Measurements from ENCODE around the gene FOSL2.

Gene FOSL2

GRCh38 chr2:28430788-28431418, 38.2 kb downstream of the FOSL2 start (continued):
- no peak for TF ChIP-seq ZNF138 (tag by site-specific recombination; IDR thresholded peaks at IDR 0.05; ENCODE audit: borderline replicate concordance)

GRCh38 chr2:28431741-28432140, 39.1 kb downstream of the FOSL2 start:
- POLR2A ChIA-PET: interaction anchor here (0.8 kb wide), 1 partner anchor 8 kb away, joined by 3 read pairs; no protein-coding TSS in a partner anchor
- no peak overlapping the region for H3K4me3 ChIP-seq (ENCODE audit: low read depth, low read length)

GRCh38 chr2:28432362-28432761, 39.7 kb downstream of the FOSL2 start:
- no peak overlapping the region for H3K27ac ChIP-seq (ENCODE audit: extremely low read depth, low read depth, low read length)
- no peak for TF ChIP-seq RBAK (tag by site-specific recombination; IDR thresholded peaks at IDR 0.05)
- TF ChIP-seq ZNF19 (tag by site-specific recombination; IDR thresholded peaks at IDR 0.05; ENCODE audit: low read depth): no peak
- TF ChIP-seq ZNF292 (tag by site-specific recombination; IDR thresholded peaks at IDR 0.05; ENCODE audit: borderline replicate concordance, low read depth): no peak
- TF ChIP-seq MYNN (tag by site-specific recombination; IDR thresholded peaks at IDR 0.05; ENCODE audit: borderline replicate concordance): no peak
- no peak for TF ChIP-seq ZNF830 (tag by site-specific recombination; IDR thresholded peaks at IDR 0.05; ENCODE audit: low read depth)
- no peak for TF ChIP-seq TRIM28 (IDR thresholded peaks at IDR 0.05; ENCODE audit: borderline replicate concordance, low read length)
- no peak for TF ChIP-seq ZNF26 (tag by site-specific recombination; IDR thresholded peaks at IDR 0.05)
- no peak for TF ChIP-seq ZNF621 (tag by site-specific recombination; IDR thresholded peaks at IDR 0.05)
- no peak for TF ChIP-seq ZNF132 (tag by site-specific recombination; IDR thresholded peaks at IDR 0.05; ENCODE audit: borderline replicate concordance)
- TF ChIP-seq ZNF777 (tag by site-specific recombination; IDR thresholded peaks at IDR 0.05; ENCODE audit: borderline replicate concordance): no peak
- TF ChIP-seq GLIS2 (tag by site-specific recombination; IDR thresholded peaks at IDR 0.05): no peak
- CTCF ChIA-PET: no interaction called here
- H3K4me1 ChIP-seq (ENCODE audit: control insufficient read depth, insufficient read depth, low read length): no peaks in the 10 kb centered on the region; the same call in 1 of the 2 replicates
- POLR2A ChIA-PET: interaction anchor here (0.8 kb wide), 1 partner anchor 8 kb away, joined by 3 read pairs; no protein-coding TSS in a partner anchor
- no peak overlapping the region for H3K4me3 ChIP-seq (ENCODE audit: low read depth, low read length)
- no peaks in the 10 kb centered on the region; the same call in 1 of the 2 replicates for H3K9me3 ChIP-seq (ENCODE audit: control insufficient read depth, insufficient read depth, low read depth, low read length)
- no peaks in the 10 kb centered on the region for H3K36me3 ChIP-seq (ENCODE audit: control insufficient read depth in 2 of 2, insufficient read depth in 1 of 2, low read length in 2 of 2)

More at GRCh38 chr2:28431741-28432140, 39.1 kb downstream of the FOSL2 start:
- H3K27ac ChIP-seq (ENCODE audit: extremely low read depth, low read depth, low read length): no peak overlapping the region
- CTCF ChIA-PET: no interaction called here
- no peaks in the 10 kb centered on the region; the same call in 1 of the 2 replicates for H3K9me3 ChIP-seq (ENCODE audit: control insufficient read depth, insufficient read depth, low read depth, low read length)
- TF ChIP-seq OSR2 (tag by site-specific recombination; IDR thresholded peaks at IDR 0.05): no peak
- TF ChIP-seq HIC1 (tag by site-specific recombination; IDR thresholded peaks at IDR 0.05): no peak
- no peak for TF ChIP-seq IKZF3 (tag by site-specific recombination; IDR thresholded peaks at IDR 0.05)
- no peak for TF ChIP-seq GLI2 (tag by site-specific recombination; IDR thresholded peaks at IDR 0.05; ENCODE audit: borderline replicate concordance, low read depth)
- TF ChIP-seq ZNF366 (tag by site-specific recombination; conservative IDR thresholded peaks at IDR 0.05): no peak
- no peak for TF ChIP-seq ZNF529 (tag by site-specific recombination; IDR thresholded peaks at IDR 0.05; ENCODE audit: insufficient replicate concordance)
- no peak for TF ChIP-seq ZNF362 (tag by site-specific recombination; IDR thresholded peaks at IDR 0.05)
- no peak for TF ChIP-seq ZNF324 (tag by site-specific recombination; IDR thresholded peaks at IDR 0.05)
- no peak for TF ChIP-seq ZNF223 (tag by site-specific recombination; IDR thresholded peaks at IDR 0.05)
- no peak for TF ChIP-seq ZNF214 (tag by site-specific recombination; IDR thresholded peaks at IDR 0.05; ENCODE audit: borderline replicate concordance)
- no peaks in the 10 kb centered on the region for H3K36me3 ChIP-seq (ENCODE audit: control insufficient read depth in 2 of 2, insufficient read depth in 1 of 2, low read length in 2 of 2)
- no peaks in the 10 kb centered on the region for H3K4me1 ChIP-seq (ENCODE audit: control insufficient read depth, insufficient read depth, low read length)

All from HEK293 (cell line).